Upper lobe of right lung (tissue), 1 donor: ENCODE results near the gene SEPTIN3. TPM values are rescaled to one million over a fixed set of nuclear protein-coding genes. Genes with fewer than 3 reads are reported as not detected.
A peak's percentile ranks its signal among the peaks of the same experiment; 100 is the strongest.

ENCODE experiments used
- ATAC-seq: fragments of 200-7000 bp; cut with Tn5 transposase; one replicate; pipeline ENCODE4 v1.9.1; 2020; ENCODE audit warnings: mild to moderate bottlenecking, moderate library complexity
- DNase-seq: peaks from one replicate; pipeline ENCODE4 v3.0.0-alpha.2; 2020
- H3K27ac ChIP-seq: fragments of 200-600 bp; one replicate; pipeline ENCODE4 v1.8.0; 2022
- H3K27me3 ChIP-seq: fragments of 200-600 bp; one replicate; pipeline ENCODE4 v1.8.0; 2022; ENCODE audit warnings: mild to moderate bottlenecking
- H3K36me3 ChIP-seq: fragments of 200-600 bp; one replicate; pipeline ENCODE4 v1.8.0; 2022
- H3K4me1 ChIP-seq: fragments of 200-600 bp; one replicate; pipeline ENCODE4 v1.8.0; 2022
- H3K4me3 ChIP-seq: fragments of 200-600 bp; one replicate; pipeline ENCODE4 v1.8.0; 2022; ENCODE audit warnings: mild to moderate bottlenecking
- H3K9me3 ChIP-seq: fragments of 200-600 bp; one replicate; pipeline ENCODE4 v1.8.0; 2022
- intact Hi-C: fragments of 100-400 bp; cut with DNase I; formaldehyde crosslinking; loops from one replicate; pipeline ENCODE4 v1.11.0; 2022
- total RNA-seq: library from RNA; stranded (reverse); fragmentation: NEBNext Ultra II Directional; extraction: Animal tissue kit (Norgen Biotek cat#: 25700); gene quantifications from one replicate; pipeline ENCODE4 v1.2.1, GENCODE V29; 2021
- TF ChIP-seq, protein P1 (sequence below): fragments of 200-600 bp; IDR thresholded peaks from one replicate; pipeline ENCODE4 v1.8.0; 2022; ENCODE audit warnings: antibody characterized with exemption
- donor health status: DM: no; HTN: yes; CAD: no; lungs with severe emphysema.

Gene SEPTIN3
- total RNA-seq, 1 donor from 2014 or later: 3.2 TPM

DNA sequence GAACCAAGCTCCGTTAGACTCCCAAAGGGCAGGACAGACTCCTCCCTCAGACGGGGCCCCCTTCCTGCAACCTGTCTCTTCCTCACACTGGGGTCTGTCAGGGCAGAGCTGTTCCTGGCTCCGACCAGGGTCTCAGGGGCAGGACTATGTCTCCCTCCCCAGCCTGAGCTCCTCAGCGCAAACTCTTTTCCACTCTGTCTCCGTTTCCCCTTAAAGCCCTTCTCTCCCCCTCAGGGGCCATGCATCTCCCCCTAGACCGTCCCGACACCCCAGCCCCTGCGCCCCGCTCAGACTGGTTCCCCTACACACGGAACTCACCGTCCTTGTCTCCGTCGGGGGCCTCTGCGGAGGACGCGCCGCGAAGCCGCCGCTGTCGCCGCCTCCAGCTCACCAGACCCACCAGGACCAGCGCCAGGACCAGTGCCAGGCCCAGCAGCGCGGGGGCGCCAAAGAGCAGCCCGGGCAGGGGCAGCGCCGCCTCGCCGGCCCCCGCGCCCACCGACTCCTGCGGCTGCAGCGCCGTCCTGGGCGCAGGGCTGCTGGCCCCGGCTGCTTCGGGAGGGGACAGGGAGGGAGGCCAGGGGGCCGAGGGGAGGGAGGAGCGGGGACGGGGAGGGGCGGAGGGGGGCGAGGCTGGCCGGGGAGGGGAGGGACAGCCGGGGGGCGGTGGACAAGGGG lies 43.3 kb upstream of the SEPTIN3 start:
- H3K4me1 ChIP-seq: peaks cover 5% of the 10 kb centered on the region
- H3K27me3 ChIP-seq: peaks cover 25% of the 10 kb centered on the region
- H3K27ac ChIP-seq: no peak overlapping the region
- no peaks in the 10 kb centered on the region for H3K9me3 ChIP-seq
- TF ChIP-seq, protein P1, sequence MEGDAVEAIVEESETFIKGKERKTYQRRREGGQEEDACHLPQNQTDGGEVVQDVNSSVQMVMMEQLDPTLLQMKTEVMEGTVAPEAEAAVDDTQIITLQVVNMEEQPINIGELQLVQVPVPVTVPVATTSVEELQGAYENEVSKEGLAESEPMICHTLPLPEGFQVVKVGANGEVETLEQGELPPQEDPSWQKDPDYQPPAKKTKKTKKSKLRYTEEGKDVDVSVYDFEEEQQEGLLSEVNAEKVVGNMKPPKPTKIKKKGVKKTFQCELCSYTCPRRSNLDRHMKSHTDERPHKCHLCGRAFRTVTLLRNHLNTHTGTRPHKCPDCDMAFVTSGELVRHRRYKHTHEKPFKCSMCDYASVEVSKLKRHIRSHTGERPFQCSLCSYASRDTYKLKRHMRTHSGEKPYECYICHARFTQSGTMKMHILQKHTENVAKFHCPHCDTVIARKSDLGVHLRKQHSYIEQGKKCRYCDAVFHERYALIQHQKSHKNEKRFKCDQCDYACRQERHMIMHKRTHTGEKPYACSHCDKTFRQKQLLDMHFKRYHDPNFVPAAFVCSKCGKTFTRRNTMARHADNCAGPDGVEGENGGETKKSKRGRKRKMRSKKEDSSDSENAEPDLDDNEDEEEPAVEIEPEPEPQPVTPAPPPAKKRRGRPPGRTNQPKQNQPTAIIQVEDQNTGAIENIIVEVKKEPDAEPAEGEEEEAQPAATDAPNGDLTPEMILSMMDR: peak; percentile 53
- ATAC-seq (peak; percentile 81), DNase-seq (peak; percentile 81)
- H3K36me3 ChIP-seq: no peaks in the 10 kb centered on the region
- peak overlapping the region; percentile 31 for H3K4me3 ChIP-seq
- intact Hi-C loops: no loop called here

DNA sequence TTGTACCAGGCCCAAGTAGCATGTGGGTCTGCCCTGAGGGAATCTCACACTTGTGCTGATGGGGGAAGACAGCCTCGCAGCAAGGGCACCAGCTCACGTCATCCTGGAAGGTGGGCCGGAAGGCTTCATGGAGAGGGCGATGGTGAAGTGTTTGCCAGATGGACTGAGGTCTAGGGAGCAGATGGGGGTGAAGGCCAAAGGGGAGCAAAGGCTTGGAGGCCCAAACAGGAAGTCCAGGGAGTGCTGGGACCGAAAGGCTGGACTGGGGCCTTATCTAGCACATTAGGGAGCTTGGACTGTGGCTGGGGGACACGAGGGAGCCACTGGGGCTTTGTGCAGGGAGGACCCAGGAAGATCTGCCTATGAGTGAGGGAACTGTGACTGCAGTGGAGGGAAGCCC lies 41.4 kb upstream of the SEPTIN3 start:
- no peak overlapping the region for H3K4me3 ChIP-seq
- H3K4me1 ChIP-seq: peaks cover 5% of the 10 kb centered on the region
- no peaks in the 10 kb centered on the region for H3K9me3 ChIP-seq
- TF ChIP-seq, protein P1: no peak
- intact Hi-C loops: no loop called here
- no peaks in the 10 kb centered on the region for H3K36me3 ChIP-seq
- no peak for DNase-seq
- H3K27me3 ChIP-seq: peaks cover 25% of the 10 kb centered on the region
- no peak for ATAC-seq
- H3K27ac ChIP-seq: no peak overlapping the region

DNA sequence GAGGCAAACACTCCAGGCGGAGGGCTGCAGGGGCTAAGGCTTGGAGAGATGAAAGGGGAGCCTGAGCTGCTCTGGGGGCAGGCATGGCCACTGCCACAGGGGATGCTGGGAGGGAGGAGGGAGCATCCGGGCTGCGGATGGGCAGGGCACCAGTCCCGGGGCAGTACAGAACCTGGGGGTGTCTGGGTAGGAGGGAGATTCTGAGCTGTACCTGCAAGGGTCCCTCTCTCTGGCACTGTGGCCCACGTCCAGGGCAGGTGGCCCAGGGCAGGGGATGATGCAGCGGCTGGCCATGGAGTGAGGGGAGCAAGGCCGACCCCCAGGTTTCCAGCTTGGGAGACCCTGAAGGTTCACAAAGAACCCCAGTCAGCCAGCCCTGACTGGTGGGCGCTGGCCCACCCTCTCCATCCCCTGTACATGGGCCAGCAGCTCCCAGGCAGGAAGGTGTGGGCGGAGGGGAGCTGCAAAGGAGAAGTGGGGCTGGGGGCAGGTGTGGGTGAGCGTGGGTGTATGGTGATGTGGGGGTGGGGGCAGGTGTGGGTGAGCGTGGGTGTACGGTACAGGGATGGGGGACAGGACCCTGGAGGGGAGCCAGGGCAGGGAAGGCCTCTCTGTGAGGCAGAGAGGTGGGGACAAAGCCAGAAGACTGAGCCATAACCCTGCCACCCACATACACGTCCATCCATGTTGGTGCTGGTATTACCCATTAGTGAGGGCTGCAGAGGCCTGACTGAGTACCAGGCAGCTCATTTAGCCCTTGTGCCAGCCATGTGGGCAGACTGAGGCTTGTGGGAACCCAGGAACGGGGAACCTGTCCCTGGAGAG lies 40.4 kb upstream of the SEPTIN3 start:
- peaks cover 5% of the 10 kb centered on the region for H3K4me1 ChIP-seq
- H3K27me3 ChIP-seq: peaks cover 25% of the 10 kb centered on the region
- no peak for ATAC-seq
- H3K36me3 ChIP-seq: no peaks in the 10 kb centered on the region
- no peak overlapping the region for H3K4me3 ChIP-seq
- H3K9me3 ChIP-seq: no peaks in the 10 kb centered on the region
- no peak for DNase-seq
- intact Hi-C loops: no loop called here
- H3K27ac ChIP-seq: no peak overlapping the region
- TF ChIP-seq, protein P1: no peak

DNA sequence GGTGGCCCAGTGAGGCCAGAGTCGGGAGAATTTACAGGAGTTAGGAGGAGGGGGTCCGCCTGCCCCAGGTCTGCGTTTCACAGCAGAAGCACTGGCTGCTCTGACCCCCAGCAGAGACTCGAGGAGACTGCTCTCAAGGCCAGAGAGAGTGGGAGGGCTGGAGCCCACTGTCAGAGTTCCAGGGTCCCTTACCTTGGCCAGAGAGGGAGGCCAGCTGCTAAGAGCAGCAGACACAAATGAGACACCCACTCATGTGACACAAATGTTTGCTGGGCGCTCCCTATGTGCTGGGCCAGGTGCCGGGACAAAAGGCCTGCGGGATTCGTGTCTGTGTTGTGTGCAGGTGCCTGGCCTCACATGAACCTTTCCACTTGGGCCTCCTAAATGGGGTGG lies 39.8 kb upstream of the SEPTIN3 start:
- DNase-seq: no peak
- Histone ChIP-seq H3K9me3 (no peaks in the 10 kb centered on the region), H3K27ac (no peak overlapping the region), H3K36me3 (no peaks in the 10 kb centered on the region), H3K27me3 (peaks cover 25% of the 10 kb centered on the region), H3K4me1 (peaks cover 5% of the 10 kb centered on the region), H3K4me3 (no peak overlapping the region)
- TF ChIP-seq, protein P1: no peak
- intact Hi-C loops: no loop called here
- ATAC-seq: no peak

DNA sequence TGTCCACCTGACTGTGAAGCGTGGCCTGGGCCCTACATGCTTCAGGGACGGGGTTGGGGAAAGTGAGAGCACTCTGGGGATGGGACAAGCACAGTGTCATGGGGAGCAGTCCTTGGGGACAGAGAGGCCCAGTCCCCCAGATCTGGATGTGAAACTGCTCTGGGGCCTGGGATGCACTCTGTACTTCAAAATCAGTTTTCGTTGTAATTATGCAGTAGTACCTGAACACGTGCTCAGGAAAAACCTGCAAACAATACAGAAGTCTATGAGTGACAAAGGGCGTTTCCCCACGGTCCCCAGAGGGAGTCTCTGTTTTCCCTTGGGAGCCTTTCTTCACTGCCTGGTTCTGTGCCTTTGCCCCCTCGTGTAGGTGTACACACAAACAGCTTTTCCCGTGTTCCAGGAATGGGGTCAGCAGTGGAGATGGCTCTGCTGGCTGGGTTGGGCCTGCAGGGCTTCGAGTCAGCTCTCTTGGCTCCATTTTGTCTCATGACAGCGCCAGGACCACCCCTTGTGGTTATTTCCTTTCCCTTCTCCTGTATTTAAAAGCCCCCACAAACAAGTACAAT lies 37.5 kb upstream of the SEPTIN3 start:
- Histone ChIP-seq H3K27ac (no peak overlapping the region), H3K4me3 (no peak overlapping the region), H3K36me3 (no peaks in the 10 kb centered on the region), H3K9me3 (no peaks in the 10 kb centered on the region), H3K4me1 (no peaks in the 10 kb centered on the region), H3K27me3 (peaks cover 5% of the 10 kb centered on the region)
- TF ChIP-seq, protein P1: no peak
- no peak for ATAC-seq
- DNase-seq: no peak
- intact Hi-C loops: no loop called here
